ENCODE measurements around the gene SLC4A2. TPM values are rescaled to one million over a fixed set of nuclear protein-coding genes. Genes with fewer than 3 reads are reported as not detected.

The SLC4A2 gene
- total RNA-seq, 1 donor from 2014 or later = 390 TPM

GRCh38 chr7:151018421-151019129, 40.8 kb upstream of the SLC4A2 start:
- Histone ChIP-seq H3K4me1 (peaks cover 7 to 12% of the 10 kb centered on the region in 2 donors), H3K27me3 (peaks cover 12% of the 10 kb centered on the region), H3K27ac (no peak overlapping the region), H3K9me3 (no peaks in the 10 kb centered on the region), H3K4me3 (peak overlapping the region; percentile 35 to 52), H3K36me3 (no peaks in the 10 kb centered on the region)
- intact Hi-C loops (cut with DNase I) = loop anchor here (5.0 kb wide), 1 partner anchor 56 kb away; no protein-coding TSS in a partner anchor
- no peak for DNase-seq (ENCODE audit: low spot score in 2 of 2)
- no peak for TF ChIP-seq CTCF (IDR thresholded peaks at IDR 0.05)

GRCh38 chr7:151019130-151019447, 40.3 kb upstream of the SLC4A2 start:
- Histone ChIP-seq H3K27me3 (peaks cover 12% of the 10 kb centered on the region), H3K27ac (no peak overlapping the region), H3K36me3 (no peaks in the 10 kb centered on the region), H3K4me1 (peaks cover 7% of the 10 kb centered on the region in 2 donors), H3K9me3 (no peaks in the 10 kb centered on the region), H3K4me3 (peak overlapping the region in 1 of 2 donors; percentile 52)
- TF ChIP-seq CTCF (IDR thresholded peaks at IDR 0.05) = no peak
- intact Hi-C loops (cut with DNase I) = loop anchor here (5.0 kb wide), 1 partner anchor 57 kb away; no protein-coding TSS in a partner anchor
- no peak for DNase-seq (ENCODE audit: low spot score in 2 of 2)

- Histone ChIP-seq H3K4me3 (no peak overlapping the region), H3K36me3 (no peaks in the 10 kb centered on the region), H3K4me1 (peaks cover 5 to 7% of the 10 kb centered on the region in 2 donors), H3K9me3 (no peaks in the 10 kb centered on the region), H3K27ac (no peak overlapping the region), H3K27me3 (peaks cover 12% of the 10 kb centered on the region)
- no peak for TF ChIP-seq CTCF (IDR thresholded peaks at IDR 0.05)
- no peak for DNase-seq (ENCODE audit: low spot score in 2 of 2)
- intact Hi-C loops (cut with DNase I) = loop anchor here (10.0 kb wide), 1 partner anchor 1185 kb away; the partner anchor contains the start of gene ZNF862
Measured at GRCh38 chr7:151020231-151020630, 39.2 kb upstream of the SLC4A2 start.

GRCh38 chr7:151023232-151023631, 36.2 kb upstream of the SLC4A2 start:
- intact Hi-C loops (cut with DNase I) = loop anchor here (10.0 kb wide), 1 partner anchor 1188 kb away; the partner anchor contains the start of gene ZNF862
- Histone ChIP-seq H3K9me3 (no peaks in the 10 kb centered on the region), H3K4me1 (peaks cover 3% of the 10 kb centered on the region in 2 donors), H3K36me3 (no peaks in the 10 kb centered on the region), H3K27ac (no peak overlapping the region), H3K4me3 (no peak overlapping the region), H3K27me3 (peaks cover 3% of the 10 kb centered on the region)
- no peak for DNase-seq (ENCODE audit: low spot score in 2 of 2)
- no peak for TF ChIP-seq CTCF (IDR thresholded peaks at IDR 0.05)

GRCh38 chr7:151024435-151025056, 34.8 kb upstream of the SLC4A2 start, which contains the start of gene ATG9B:
TSS of gene ATG9B (minus strand) at chr7:151024494. CDS start at chr7:151024423, 71 bp downstream.
- no peaks in the 10 kb centered on the region for H3K36me3 ChIP-seq
- TF ChIP-seq CTCF (IDR thresholded peaks at IDR 0.05) = no peak
- no peaks in the 10 kb centered on the region for H3K9me3 ChIP-seq
- peaks cover 0 to 5% of the 10 kb centered on the region in 2 donors for H3K4me1 ChIP-seq
- no peak within 1 kb of the TSS for H3K27ac ChIP-seq
- H3K27me3 ChIP-seq = no peaks in the 10 kb centered on the region
- DNase-seq (ENCODE audit: low spot score in 2 of 2) = no peak
- intact Hi-C loops (cut with DNase I) = loop anchor here (10.0 kb wide), 1 partner anchor 1190 kb away; the partner anchor contains the start of gene ZNF862
- no peak within 1 kb of the TSS for H3K4me3 ChIP-seq

Data from ascending aorta (tissue), 2 donors.